GM18870 (cell line): Measurements from ENCODE around the gene MPP2.
"Not testable (repeated sequence)": the region's sequence is repeated elsewhere in the genome, so short reads cannot be mapped to it uniquely, and the experiment has no call there.

Experiments used
- ATAC-seq: cut with Tn5 transposase; IDR thresholded peaks from one replicate; pipeline ENCODE4 v1.9.1; 2021; ENCODE audit warnings: moderate library complexity; ENCODE audit not compliant: unreplicated experiment

The MPP2 gene

GRCh38 chr17:43907425-43907981, at the start of gene MPP2:
Gene MPP2 (minus strand): TSS chr17:43907536. CDS start chr17:43904460, 3,076 bp downstream.
- ATAC-seq = no peak

- ATAC-seq = no peak
Observed at GRCh38 chr17:43956222-43956621, 48.9 kb upstream of the MPP2 start.

- ATAC-seq = no peak
Observed at GRCh38 chr17:43953746-43954145, 46.4 kb upstream of the MPP2 start, which contains the start of gene PYY. Gene PYY (minus strand): TSS chr17:43953940. CDS start chr17:43953483, 457 bp downstream.

GRCh38 chr17:43952724-43953666, 45.7 kb upstream of the MPP2 start:
- no peak for ATAC-seq

- ATAC-seq = no peak
Observed at GRCh38 chr17:43952351-43952723, 45.0 kb upstream of the MPP2 start.

GRCh38 chr17:43951750-43952149, 44.4 kb upstream of the MPP2 start:
- ATAC-seq = no peak

- ATAC-seq = no peak
Observed at GRCh38 chr17:43950554-43950953, 43.2 kb upstream of the MPP2 start.

- ATAC-seq = no peak
Observed at GRCh38 chr17:43949781-43950180, 42.4 kb upstream of the MPP2 start.

GRCh38 chr17:43946781-43947180, 39.4 kb upstream of the MPP2 start:
- ATAC-seq = no peak

- ATAC-seq = no peak
Observed at GRCh38 chr17:43945074-43945829, 37.9 kb upstream of the MPP2 start.

GRCh38 chr17:43942051-43942685, 34.8 kb upstream of the MPP2 start, which contains the start of gene PPY:
Gene PPY (minus strand): TSS chr17:43942476. CDS start chr17:43941654, 822 bp downstream.
- ATAC-seq = no peak

- ATAC-seq = no peak
Observed at GRCh38 chr17:43940630-43941029, 33.3 kb upstream of the MPP2 start.

- ATAC-seq = no peak
Observed at GRCh38 chr17:43939886-43940285, 32.5 kb upstream of the MPP2 start.

GRCh38 chr17:43939452-43939851, 32.1 kb upstream of the MPP2 start:
- not testable (repeated sequence) for ATAC-seq

GRCh38 chr17:43938838-43939182, 31.5 kb upstream of the MPP2 start:
- ATAC-seq = no peak

- no peak for ATAC-seq
Observed at GRCh38 chr17:43936434-43936833, 29.1 kb upstream of the MPP2 start.

GRCh38 chr17:43935926-43936261, 28.6 kb upstream of the MPP2 start:
- ATAC-seq = no peak

- ATAC-seq = no peak
Observed at GRCh38 chr17:43935204-43935925, 28.0 kb upstream of the MPP2 start.

- no peak for ATAC-seq
Observed at GRCh38 chr17:43932923-43933322, 25.6 kb upstream of the MPP2 start.

GRCh38 chr17:43932357-43932756, 25.0 kb upstream of the MPP2 start:
- ATAC-seq = no peak
